Muscle layer of duodenum (tissue), 2 donors: ENCODE data around the gene SLC25A1.

Source experiments
- H3K27ac ChIP-seq: one replicate; pipeline ENCODE4 v1.7.0; 2013; ENCODE audit warnings: mild to moderate bottlenecking, low read length
- H3K27me3 ChIP-seq: one replicate; pipeline ENCODE4 v1.7.0; 2013; ENCODE audit warnings: low read depth, mild to moderate bottlenecking, control low read depth, low read length
- H3K36me3 ChIP-seq, 2 donors: one replicate each; pipeline ENCODE4 v1.7.0; 2013; ENCODE audit warnings: low read length in 2 of 2, control low read depth in 1 of 2, mild to moderate bottlenecking in 1 of 2; ENCODE audit not compliant: insufficient read depth in 2 of 2, control insufficient read depth in 1 of 2
- H3K4me1 ChIP-seq, 2 donors: one replicate each; pipeline ENCODE4 v1.7.0; 2013; ENCODE audit warnings: low read length in 2 of 2, mild to moderate bottlenecking in 2 of 2, control low read depth in 1 of 2, moderate library complexity in 1 of 2; ENCODE audit not compliant: insufficient read depth in 2 of 2, control insufficient read depth in 1 of 2
- H3K4me3 ChIP-seq, 2 donors: one replicate each; pipeline ENCODE4 v1.7.0; 2013; ENCODE audit warnings: low read length in 2 of 2, low read depth in 1 of 2, mild to moderate bottlenecking in 1 of 2
- H3K9me3 ChIP-seq, 2 donors: one replicate each; pipeline ENCODE4 v1.7.0; 2013; ENCODE audit warnings: low read length in 2 of 2, control low read depth in 1 of 2, mild to moderate bottlenecking in 1 of 2; ENCODE audit not compliant: control insufficient read depth in 1 of 2
- donor health status: healthy.

Gene SLC25A1

GRCh38 chr22:19142394-19142793, 36.1 kb downstream of the SLC25A1 start:
- peaks cover 0 to 10% of the 10 kb centered on the region in 2 donors for H3K4me1 ChIP-seq
- H3K36me3 ChIP-seq = peaks cover 47 to 50% of the 10 kb centered on the region in 2 donors

GRCh38 chr22:19139974-19140373, 38.6 kb downstream of the SLC25A1 start:
- H3K4me1 ChIP-seq = peaks cover 0 to 10% of the 10 kb centered on the region in 2 donors
- H3K9me3 ChIP-seq = no peaks in the 10 kb centered on the region
- no peaks in the 10 kb centered on the region for H3K27me3 ChIP-seq
- peaks cover 53 to 73% of the 10 kb centered on the region in 2 donors for H3K36me3 ChIP-seq
- no peak overlapping the region for H3K4me3 ChIP-seq
- no peak overlapping the region for H3K27ac ChIP-seq

More at GRCh38 chr22:19142394-19142793, 36.1 kb downstream of the SLC25A1 start:
- no peak overlapping the region for H3K27ac ChIP-seq
- no peak overlapping the region for H3K4me3 ChIP-seq
- no peaks in the 10 kb centered on the region for H3K9me3 ChIP-seq
- H3K27me3 ChIP-seq = no peaks in the 10 kb centered on the region

GRCh38 chr22:19139001-19139356, 39.6 kb downstream of the SLC25A1 start:
- Histone ChIP-seq H3K9me3 (no peaks in the 10 kb centered on the region), H3K27me3 (no peaks in the 10 kb centered on the region), H3K4me3 (no peak overlapping the region), H3K36me3 (peaks cover 53 to 80% of the 10 kb centered on the region in 2 donors), H3K4me1 (peaks cover 0 to 10% of the 10 kb centered on the region in 2 donors), H3K27ac (no peak overlapping the region)

GRCh38 chr22:19138217-19139000, 40.1 kb downstream of the SLC25A1 start:
- Histone ChIP-seq H3K4me1 (peaks cover 0 to 4% of the 10 kb centered on the region in 2 donors), H3K36me3 (peaks cover 53 to 86% of the 10 kb centered on the region in 2 donors), H3K27ac (no peak overlapping the region), H3K27me3 (no peaks in the 10 kb centered on the region), H3K4me3 (no peak overlapping the region), H3K9me3 (no peaks in the 10 kb centered on the region)

- H3K4me3 ChIP-seq = no peak overlapping the region
- peaks cover 53 to 93% of the 10 kb centered on the region in 2 donors for H3K36me3 ChIP-seq
- no peaks in the 10 kb centered on the region for H3K9me3 ChIP-seq
- H3K27ac ChIP-seq = no peak overlapping the region
- H3K4me1 ChIP-seq = no peaks in the 10 kb centered on the region
- no peaks in the 10 kb centered on the region for H3K27me3 ChIP-seq
Measured at GRCh38 chr22:19137384-19138216, 40.9 kb downstream of the SLC25A1 start.

GRCh38 chr22:19136915-19137314, 41.6 kb downstream of the SLC25A1 start:
- Histone ChIP-seq H3K36me3 (peaks cover 47 to 95% of the 10 kb centered on the region in 2 donors), H3K27ac (no peak overlapping the region), H3K4me3 (no peak overlapping the region), H3K27me3 (no peaks in the 10 kb centered on the region), H3K9me3 (no peaks in the 10 kb centered on the region), H3K4me1 (no peaks in the 10 kb centered on the region)

- no peak overlapping the region for H3K27ac ChIP-seq
- H3K36me3 ChIP-seq = peaks cover 30 to 87% of the 10 kb centered on the region in 2 donors
Measured at GRCh38 chr22:19134874-19135273, 43.7 kb downstream of the SLC25A1 start.

GRCh38 chr22:19134176-19134831, 44.2 kb downstream of the SLC25A1 start:
- H3K27ac ChIP-seq = no peak overlapping the region
- no peak overlapping the region for H3K4me3 ChIP-seq
- H3K27me3 ChIP-seq = no peaks in the 10 kb centered on the region
- H3K4me1 ChIP-seq = no peaks in the 10 kb centered on the region
- no peaks in the 10 kb centered on the region for H3K9me3 ChIP-seq
- peaks cover 24 to 82% of the 10 kb centered on the region in 2 donors for H3K36me3 ChIP-seq

More at GRCh38 chr22:19134874-19135273, 43.7 kb downstream of the SLC25A1 start:
- no peaks in the 10 kb centered on the region for H3K27me3 ChIP-seq
- H3K4me1 ChIP-seq = no peaks in the 10 kb centered on the region
- H3K4me3 ChIP-seq = no peak overlapping the region
- no peaks in the 10 kb centered on the region for H3K9me3 ChIP-seq

- H3K27ac ChIP-seq = no peak overlapping the region
- peaks cover 18 to 74% of the 10 kb centered on the region in 2 donors for H3K36me3 ChIP-seq
- H3K27me3 ChIP-seq = no peaks in the 10 kb centered on the region
- no peak overlapping the region for H3K4me3 ChIP-seq
- no peaks in the 10 kb centered on the region for H3K9me3 ChIP-seq
- no peaks in the 10 kb centered on the region for H3K4me1 ChIP-seq
Measured at GRCh38 chr22:19133561-19133960, 45.0 kb downstream of the SLC25A1 start.

- Histone ChIP-seq H3K36me3 (peaks cover 11 to 67% of the 10 kb centered on the region in 2 donors), H3K27me3 (no peaks in the 10 kb centered on the region), H3K27ac (no peak overlapping the region), H3K4me3 (no peak overlapping the region), H3K4me1 (no peaks in the 10 kb centered on the region), H3K9me3 (no peaks in the 10 kb centered on the region)
Measured at GRCh38 chr22:19132693-19133400, 45.7 kb downstream of the SLC25A1 start.
